NT2/D1 (cell line): ENCODE measurements around the gene CASP8.

Experiments used
- SUZ12 ChIP-seq: IDR thresholded peaks from 2 replicates; pipeline ENCODE4 v1.6.1; 2011; ENCODE audit not compliant: insufficient read length, insufficient read depth; ENCODE audit errors: extremely low read depth
- YY1 ChIP-seq: IDR thresholded peaks from 2 replicates; pipeline ENCODE4 v1.6.1; 2011; ENCODE audit not compliant: insufficient read length, insufficient read depth

DNA sequence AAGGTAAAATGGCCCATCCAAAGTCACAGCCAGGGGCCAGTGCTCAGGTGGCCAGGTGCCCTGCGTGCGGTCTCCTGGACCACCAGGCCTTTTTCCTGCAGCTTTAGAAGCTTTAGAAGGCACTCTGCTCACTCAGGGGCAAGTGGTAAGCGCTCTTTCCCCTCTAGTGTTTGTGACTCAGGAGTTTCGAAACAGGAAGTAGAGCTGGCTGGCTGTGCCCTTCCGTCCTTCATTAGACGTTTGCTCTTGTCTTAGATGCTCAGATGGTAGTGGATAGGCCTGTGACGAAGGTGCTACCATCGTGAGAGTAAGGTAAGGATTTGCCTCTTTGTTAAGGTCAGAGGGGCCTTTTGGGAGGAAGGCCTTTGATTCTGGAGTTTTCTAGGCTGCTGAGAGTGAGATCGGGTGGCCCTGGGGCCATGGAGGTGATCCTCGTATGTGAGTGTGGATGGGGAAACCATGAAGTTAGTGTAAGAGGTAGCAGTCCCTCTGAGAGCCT, at the start of gene CASP8:
- no peak for TF ChIP-seq YY1
- no peak for TF ChIP-seq SUZ12
